GM12875 (cell line): ENCODE measurements around the gene ALDOC.

Experiments used
- H3K4me3 ChIP-seq: one replicate; pipeline ENCODE4 v1.5.1; 2011; ENCODE audit warnings: low read depth, low read length, control low read depth
- CTCF ChIP-seq: IDR thresholded peaks from 2 replicates; pipeline ENCODE4 v1.5.1; 2011; ENCODE audit warnings: low read depth, mild to moderate bottlenecking, control low read depth, inconsistent platforms, low read length, moderate library complexity, borderline replicate concordance; ENCODE audit not compliant: insufficient read depth

The ALDOC gene

GRCh38 chr17:28573966-28574480 is 2.7 kb downstream of the ALDOC start:
- TF ChIP-seq CTCF = no peak
- no peak overlapping the region for H3K4me3 ChIP-seq

- no peak for TF ChIP-seq CTCF
- no peak overlapping the region for H3K4me3 ChIP-seq
Observed at GRCh38 chr17:28573521-28573920, 3.2 kb downstream of the ALDOC start.

GRCh38 chr17:28573040-28573380 is 3.7 kb downstream of the ALDOC start:
- H3K4me3 ChIP-seq = no peak overlapping the region
- no peak for TF ChIP-seq CTCF

GRCh38 chr17:28572259-28573039 is 4.2 kb downstream of the ALDOC start:
- no peak for TF ChIP-seq CTCF
- no peak overlapping the region for H3K4me3 ChIP-seq

GRCh38 chr17:28571361-28572122 is 5.2 kb downstream of the ALDOC start, which contains the start of gene PIGS:
TSS of gene PIGS (minus strand) at chr17:28571524. CDS start at chr17:28571496, 28 bp downstream.
- TF ChIP-seq CTCF = no peak
- peak within 1 kb of the TSS; percentile 81 for H3K4me3 ChIP-seq

GRCh38 chr17:28570716-28571360 is 5.9 kb downstream of the ALDOC start:
- TF ChIP-seq CTCF = no peak
- H3K4me3 ChIP-seq = peak overlapping the region; percentile 81

GRCh38 chr17:28569446-28569845 is 7.2 kb downstream of the ALDOC start:
- no peak for TF ChIP-seq CTCF
- H3K4me3 ChIP-seq = peak overlapping the region; percentile 81
